PC-3 (cell line): Measurements from ENCODE around the gene CLDN9. TPM values are rescaled to one million over a fixed set of nuclear protein-coding genes. Genes with fewer than 3 reads are reported as not detected.

Experiments used
- ATAC-seq: fragments of 200-7000 bp; cut with Tn5 transposase; 2 replicates; pipeline ENCODE4 v1.9.1; 2020; ENCODE audit warnings: mild to moderate bottlenecking, moderate library complexity
- BruUV-seq: library from RNA; stranded (reverse); fragments of 400-500 nt; replicated peaks from 2 replicates; lab custom pipeline; 2021; lab: Mats Ljungman, UMichigan
- CTCF ChIA-PET: fragments of 300-600 bp; sonication (Branson Sonifier 250); formaldehyde crosslinking; loops from one replicate; lab custom pipeline; 2022; ENCODE audit warnings: antibody characterized with exemption; lab: Charles Lee
- POLR2A ChIA-PET: fragments of 300-600 bp; sonication (Branson Sonifier 250); formaldehyde crosslinking; loops from one replicate; lab custom pipeline; 2022; ENCODE audit warnings: antibody characterized with exemption; ENCODE audit not compliant: unreplicated experiment; lab: Charles Lee
- DNase-seq: peaks from one replicate; pipeline ENCODE4 v3.0.0-alpha.2; 2015
- H2AFZ ChIP-seq: fragments of 300-600 bp; sonication (generic); 2 replicates; pipeline ENCODE4 v1.6.0; 2016; ENCODE audit warnings: antibody characterized with exemption, low read length
- H3F3A ChIP-seq: fragments of 300-600 bp; sonication (generic); one replicate; pipeline ENCODE4 v1.6.0; 2017; ENCODE audit warnings: antibody characterized with exemption, low read length, control low read depth, mild to moderate bottlenecking; ENCODE audit not compliant: unreplicated experiment
- H3K27ac ChIP-seq: fragments of 300-600 bp; sonication (generic); 2 replicates; pipeline ENCODE4 v1.5.1; 2016; ENCODE audit warnings: mild to moderate bottlenecking, low read length
- H3K27me3 ChIP-seq: fragments of 300-600 bp; sonication (generic); 2 replicates; pipeline ENCODE4 v1.6.1; 2016; ENCODE audit warnings: low read length, mixed read lengths
- H3K36me3 ChIP-seq: fragments of 300-600 bp; sonication (generic); 2 replicates; pipeline ENCODE4 v1.6.1; 2016; ENCODE audit warnings: low read depth, mixed run types, low read length, mixed read lengths
- H3K4me1 ChIP-seq: fragments of 300-600 bp; sonication (generic); 2 replicates; pipeline ENCODE4 v1.5.1; 2016; ENCODE audit warnings: low read length; ENCODE audit not compliant: insufficient read depth
- H3K4me2 ChIP-seq: fragments of 300-600 bp; sonication (generic); 2 replicates; pipeline ENCODE4 v1.6.0; 2016; ENCODE audit warnings: low read length
- H3K4me3 ChIP-seq: fragments of 300-600 bp; sonication (generic); 2 replicates; pipeline ENCODE4 v1.5.1; 2016; ENCODE audit warnings: mild to moderate bottlenecking, low read length, mixed read lengths
- H3K79me2 ChIP-seq: fragments of 300-600 bp; sonication (generic); 2 replicates; pipeline ENCODE4 v1.6.1; 2017; ENCODE audit warnings: low read length, mixed read lengths
- H3K9ac ChIP-seq: fragments of 300-600 bp; sonication (generic); 2 replicates; pipeline ENCODE4 v1.6.0; 2016; ENCODE audit warnings: mild to moderate bottlenecking, low read length
- H3K9me2 ChIP-seq: fragments of 300-600 bp; sonication (generic); replicated peaks from 2 replicates; pipeline ENCODE4 v1.6.1; 2016; ENCODE audit warnings: mixed run types, low read length, mixed read lengths
- H3K9me3 ChIP-seq: fragments of 300-600 bp; sonication (generic); 2 replicates; pipeline ENCODE4 v1.6.1; 2016; ENCODE audit warnings: low read length, mixed read lengths
- H4K20me1 ChIP-seq: fragments of 300-600 bp; sonication (generic); 2 replicates; pipeline ENCODE4 v1.6.1; 2016; ENCODE audit warnings: low read length, mixed read lengths
- EZH2 ChIP-seq: fragments of 300-600 bp; sonication (generic); IDR thresholded peaks from one replicate; pipeline ENCODE4 v1.6.1; 2017; ENCODE audit warnings: antibody characterized with exemption, mild to moderate bottlenecking, low read length; ENCODE audit not compliant: unreplicated experiment
- EZH2phosphoT487 ChIP-seq: fragments of 300-600 bp; sonication (generic); IDR thresholded peaks from 2 replicates; pipeline ENCODE4 v1.6.1; 2018; ENCODE audit warnings: mild to moderate bottlenecking, antibody characterized with exemption, low read length, borderline replicate concordance
- intact Hi-C: fragments of 100-400 bp; cut with micrococcal nuclease; formaldehyde crosslinking; loops from 2 replicates; pipeline ENCODE4 v1.9.0; 2023
- total RNA-seq: library from RNA; depleted of rRNA; stranded (reverse); fragments of >200 nt; gene quantifications from 2 replicates; pipeline ENCODE4 v1.2.3, GENCODE V29; 2014
- TF ChIP-seq, protein P1 (sequence below): fragments of 300-600 bp; sonication (generic); conservative IDR thresholded peaks from 2 replicates; pipeline ENCODE4 v1.5.1; 2017; ENCODE audit warnings: antibody characterized with exemption, low read depth, mild to moderate bottlenecking, low read length

CLDN9 gene
- total RNA-seq, 1 experiment from 2014 or later: 0.33 TPM

DNA sequence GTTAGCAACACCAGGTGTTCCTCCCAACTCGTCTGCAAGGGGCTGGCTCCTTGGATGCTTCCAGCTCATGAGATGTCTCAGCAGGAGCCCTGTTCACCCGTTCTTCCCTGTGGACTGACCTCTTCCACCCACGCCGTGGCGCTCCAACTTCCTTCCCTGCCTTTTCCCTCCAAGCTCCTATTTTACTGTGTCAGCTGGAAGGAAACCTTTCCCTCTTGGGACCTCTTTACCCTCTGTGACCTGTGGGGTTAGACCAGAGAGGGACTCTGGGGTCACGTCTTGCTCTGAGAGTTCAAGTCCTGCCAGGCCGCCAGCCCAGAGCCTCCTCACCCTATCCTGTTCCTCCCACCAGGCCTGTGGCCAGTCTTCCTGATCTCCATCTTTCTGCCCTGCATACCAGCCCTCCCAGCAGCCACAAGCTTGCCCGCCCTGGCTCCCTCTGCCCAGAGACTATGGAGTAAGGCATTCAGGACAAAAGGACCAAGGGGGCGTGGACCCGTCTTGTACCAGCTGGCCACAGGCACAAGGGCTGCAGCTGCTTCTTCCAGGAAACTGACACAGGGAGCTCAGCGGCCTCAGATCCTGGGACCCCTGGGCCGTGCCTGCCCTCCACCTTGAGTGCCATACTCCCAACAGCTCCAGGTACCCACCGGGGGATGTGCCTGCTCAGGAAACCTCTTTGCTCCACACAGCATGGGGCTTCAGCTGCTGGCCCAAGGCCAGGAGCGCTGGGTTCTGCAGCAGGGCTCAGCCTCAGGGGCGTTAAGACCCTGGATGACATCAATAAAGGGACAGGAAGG, 40.5 kb upstream of the CLDN9 start:
- DNase-seq (no peak), ATAC-seq (no peak)
- Histone ChIP-seq H3K9me2 (no peaks in the 10 kb centered on the region), H2AFZ (no peak overlapping the region), H3K4me3 (no peak overlapping the region), H3K4me1 (peaks cover 16% of the 10 kb centered on the region; the same call in 1 of the 2 replicates), H3K36me3 (peaks cover 6% of the 10 kb centered on the region; the same call in 1 of the 2 replicates), H3K27me3 (no peaks in the 10 kb centered on the region), H4K20me1 (peaks cover 12% of the 10 kb centered on the region), H3F3A (no peaks in the 10 kb centered on the region), H3K9me3 (no peaks in the 10 kb centered on the region), H3K9ac (no peak overlapping the region), H3K79me2 (peaks cover 17% of the 10 kb centered on the region; the same call in 1 of the 2 replicates), H3K4me2 (no peak overlapping the region), H3K27ac (no peak overlapping the region)
- TF ChIP-seq EZH2 (no peak), EZH2phosphoT487 (no peak)
- TF ChIP-seq, protein P1, sequence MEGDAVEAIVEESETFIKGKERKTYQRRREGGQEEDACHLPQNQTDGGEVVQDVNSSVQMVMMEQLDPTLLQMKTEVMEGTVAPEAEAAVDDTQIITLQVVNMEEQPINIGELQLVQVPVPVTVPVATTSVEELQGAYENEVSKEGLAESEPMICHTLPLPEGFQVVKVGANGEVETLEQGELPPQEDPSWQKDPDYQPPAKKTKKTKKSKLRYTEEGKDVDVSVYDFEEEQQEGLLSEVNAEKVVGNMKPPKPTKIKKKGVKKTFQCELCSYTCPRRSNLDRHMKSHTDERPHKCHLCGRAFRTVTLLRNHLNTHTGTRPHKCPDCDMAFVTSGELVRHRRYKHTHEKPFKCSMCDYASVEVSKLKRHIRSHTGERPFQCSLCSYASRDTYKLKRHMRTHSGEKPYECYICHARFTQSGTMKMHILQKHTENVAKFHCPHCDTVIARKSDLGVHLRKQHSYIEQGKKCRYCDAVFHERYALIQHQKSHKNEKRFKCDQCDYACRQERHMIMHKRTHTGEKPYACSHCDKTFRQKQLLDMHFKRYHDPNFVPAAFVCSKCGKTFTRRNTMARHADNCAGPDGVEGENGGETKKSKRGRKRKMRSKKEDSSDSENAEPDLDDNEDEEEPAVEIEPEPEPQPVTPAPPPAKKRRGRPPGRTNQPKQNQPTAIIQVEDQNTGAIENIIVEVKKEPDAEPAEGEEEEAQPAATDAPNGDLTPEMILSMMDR: no peak
- ChIA-PET CTCF (no interaction called here), POLR2A (no interaction called here)
- BruUV-seq: no TSS peak
- intact Hi-C loops: no loop called here

DNA sequence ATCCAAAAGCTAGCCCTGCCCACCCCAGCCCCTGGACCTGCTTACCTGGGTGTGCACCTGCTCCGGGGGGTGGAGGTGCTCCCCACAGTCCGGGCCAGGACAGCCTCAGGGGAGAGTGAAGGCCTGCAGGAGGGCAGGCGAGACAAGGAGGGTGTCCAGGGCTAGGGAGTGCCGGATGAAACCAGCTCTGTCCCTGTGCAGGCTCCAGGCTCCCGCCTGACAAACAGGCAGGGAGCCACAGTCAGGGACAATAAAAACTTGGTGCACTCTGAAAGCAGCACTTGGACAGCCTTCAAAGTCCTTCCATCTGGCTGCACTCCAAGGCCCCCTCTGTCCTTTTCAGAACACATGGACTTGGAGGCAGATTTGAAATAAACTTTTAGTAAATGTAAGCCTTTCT, 39.6 kb upstream of the CLDN9 start:
- DNase-seq (no peak), ATAC-seq (no peak)
- Histone ChIP-seq H3K4me3 (no peak overlapping the region), H4K20me1 (peaks cover 12% of the 10 kb centered on the region), H3K9me2 (no peaks in the 10 kb centered on the region), H2AFZ (no peak overlapping the region), H3K9me3 (no peaks in the 10 kb centered on the region), H3K4me1 (peaks cover 25% of the 10 kb centered on the region), H3K27ac (no peak overlapping the region), H3K9ac (no peak overlapping the region), H3K79me2 (peaks cover 24% of the 10 kb centered on the region), H3K27me3 (no peaks in the 10 kb centered on the region), H3K4me2 (no peak overlapping the region), H3F3A (no peaks in the 10 kb centered on the region), H3K36me3 (peaks cover 6% of the 10 kb centered on the region; the same call in 1 of the 2 replicates)
- ChIA-PET POLR2A (no interaction called here), CTCF (no interaction called here)
- intact Hi-C loops: no loop called here
- no TSS peak for BruUV-seq
- TF ChIP-seq EZH2phosphoT487 (no peak), EZH2 (no peak)
- TF ChIP-seq, protein P1: no peak
